ENCODE data around the gene ZNRD2. TPM values are rescaled to one million over a fixed set of nuclear protein-coding genes. Genes with fewer than 3 reads are reported as not detected.

Gene ZNRD2
- total RNA-seq, 1 experiment from 2014 or later: 61.2 TPM

DNA sequence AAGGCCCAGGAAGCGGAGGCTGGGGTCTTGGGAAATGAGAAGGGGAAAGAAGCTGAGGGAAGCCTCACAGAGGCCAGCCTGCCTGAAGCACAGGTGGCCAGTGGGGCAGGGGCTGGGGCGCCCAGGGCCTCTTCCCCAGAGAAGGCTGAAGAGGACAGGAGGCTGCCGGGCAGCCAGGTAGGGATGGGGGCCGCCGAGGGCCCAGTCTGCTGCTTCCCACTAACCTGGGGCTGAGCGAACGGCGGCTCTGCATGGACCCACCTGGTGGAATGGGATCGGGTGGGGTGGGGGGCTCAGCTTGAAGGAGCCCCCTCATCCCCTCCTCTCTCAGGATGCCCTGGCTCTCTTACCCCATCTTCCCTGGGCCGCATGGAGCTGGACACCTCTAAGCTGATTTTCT is 13.3 kb downstream of the ZNRD2 start:
- peaks cover 3% of the 10 kb centered on the region; the same call in 1 of the 2 replicates for H3K36me3 ChIP-seq (ENCODE audit: control insufficient read depth, insufficient read depth, low read length)
- ChIA-PET POLR2A (interaction anchor here (0.5 to 0.8 kb wide), 2 partner anchors 43 to 53 kb away, joined by 3 to 8 read pairs; no protein-coding TSS in a partner anchor), CTCF (no interaction called here)
- no peak for ATAC-seq
- H3K4me1 ChIP-seq (ENCODE audit: control insufficient read depth, insufficient read depth, low read length): peaks cover 16% of the 10 kb centered on the region
- H3K4me3 ChIP-seq (ENCODE audit: low read depth in 2 of 2, low read length in 2 of 2): no peak overlapping the region
- BruUV-seq (replicated peaks): no TSS peak
- H3K27ac ChIP-seq (ENCODE audit: low read length): no peak overlapping the region
- no peaks in the 10 kb centered on the region for H3K9me3 ChIP-seq (ENCODE audit: control insufficient read depth, insufficient read depth, low read depth, low read length)
- in situ Hi-C loops (cut with HindIII; ENCODE audit: low pct_unique_long_range_greater_than_20kb, low sequenced_read_pairs): no loop called here
- TF ChIP-seq, protein P1, sequence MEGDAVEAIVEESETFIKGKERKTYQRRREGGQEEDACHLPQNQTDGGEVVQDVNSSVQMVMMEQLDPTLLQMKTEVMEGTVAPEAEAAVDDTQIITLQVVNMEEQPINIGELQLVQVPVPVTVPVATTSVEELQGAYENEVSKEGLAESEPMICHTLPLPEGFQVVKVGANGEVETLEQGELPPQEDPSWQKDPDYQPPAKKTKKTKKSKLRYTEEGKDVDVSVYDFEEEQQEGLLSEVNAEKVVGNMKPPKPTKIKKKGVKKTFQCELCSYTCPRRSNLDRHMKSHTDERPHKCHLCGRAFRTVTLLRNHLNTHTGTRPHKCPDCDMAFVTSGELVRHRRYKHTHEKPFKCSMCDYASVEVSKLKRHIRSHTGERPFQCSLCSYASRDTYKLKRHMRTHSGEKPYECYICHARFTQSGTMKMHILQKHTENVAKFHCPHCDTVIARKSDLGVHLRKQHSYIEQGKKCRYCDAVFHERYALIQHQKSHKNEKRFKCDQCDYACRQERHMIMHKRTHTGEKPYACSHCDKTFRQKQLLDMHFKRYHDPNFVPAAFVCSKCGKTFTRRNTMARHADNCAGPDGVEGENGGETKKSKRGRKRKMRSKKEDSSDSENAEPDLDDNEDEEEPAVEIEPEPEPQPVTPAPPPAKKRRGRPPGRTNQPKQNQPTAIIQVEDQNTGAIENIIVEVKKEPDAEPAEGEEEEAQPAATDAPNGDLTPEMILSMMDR (IDR thresholded peaks at IDR 0.05): no peak
- TF ChIP-seq SIN3A (IDR thresholded peaks at IDR 0.05; ENCODE audit: borderline replicate concordance, insufficient read depth, low read depth, low read length): no peak
- TF ChIP-seq, protein P2, sequence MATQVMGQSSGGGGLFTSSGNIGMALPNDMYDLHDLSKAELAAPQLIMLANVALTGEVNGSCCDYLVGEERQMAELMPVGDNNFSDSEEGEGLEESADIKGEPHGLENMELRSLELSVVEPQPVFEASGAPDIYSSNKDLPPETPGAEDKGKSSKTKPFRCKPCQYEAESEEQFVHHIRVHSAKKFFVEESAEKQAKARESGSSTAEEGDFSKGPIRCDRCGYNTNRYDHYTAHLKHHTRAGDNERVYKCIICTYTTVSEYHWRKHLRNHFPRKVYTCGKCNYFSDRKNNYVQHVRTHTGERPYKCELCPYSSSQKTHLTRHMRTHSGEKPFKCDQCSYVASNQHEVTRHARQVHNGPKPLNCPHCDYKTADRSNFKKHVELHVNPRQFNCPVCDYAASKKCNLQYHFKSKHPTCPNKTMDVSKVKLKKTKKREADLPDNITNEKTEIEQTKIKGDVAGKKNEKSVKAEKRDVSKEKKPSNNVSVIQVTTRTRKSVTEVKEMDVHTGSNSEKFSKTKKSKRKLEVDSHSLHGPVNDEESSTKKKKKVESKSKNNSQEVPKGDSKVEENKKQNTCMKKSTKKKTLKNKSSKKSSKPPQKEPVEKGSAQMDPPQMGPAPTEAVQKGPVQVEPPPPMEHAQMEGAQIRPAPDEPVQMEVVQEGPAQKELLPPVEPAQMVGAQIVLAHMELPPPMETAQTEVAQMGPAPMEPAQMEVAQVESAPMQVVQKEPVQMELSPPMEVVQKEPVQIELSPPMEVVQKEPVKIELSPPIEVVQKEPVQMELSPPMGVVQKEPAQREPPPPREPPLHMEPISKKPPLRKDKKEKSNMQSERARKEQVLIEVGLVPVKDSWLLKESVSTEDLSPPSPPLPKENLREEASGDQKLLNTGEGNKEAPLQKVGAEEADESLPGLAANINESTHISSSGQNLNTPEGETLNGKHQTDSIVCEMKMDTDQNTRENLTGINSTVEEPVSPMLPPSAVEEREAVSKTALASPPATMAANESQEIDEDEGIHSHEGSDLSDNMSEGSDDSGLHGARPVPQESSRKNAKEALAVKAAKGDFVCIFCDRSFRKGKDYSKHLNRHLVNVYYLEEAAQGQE (IDR thresholded peaks at IDR 0.05; ENCODE audit: insufficient read depth in 1 of 2, low read depth in 2 of 2, low read length in 1 of 2): no peak
- TF ChIP-seq POLR2AphosphoS5 (IDR thresholded peaks at IDR 0.05; ENCODE audit: low read depth, low read length): no peak
- TF ChIP-seq TCF7L2 (IDR thresholded peaks at IDR 0.05; ENCODE audit: low read depth, low read length): no peak
- intact Hi-C loops (cut with micrococcal nuclease; ENCODE audit: unreplicated experiment): no loop called here
- no peak for DNase-seq (ENCODE audit: low read depth, low spot score)
- H3K27me3 ChIP-seq (ENCODE audit: control insufficient read depth, insufficient read depth, low read length): no peaks in the 10 kb centered on the region

DNA sequence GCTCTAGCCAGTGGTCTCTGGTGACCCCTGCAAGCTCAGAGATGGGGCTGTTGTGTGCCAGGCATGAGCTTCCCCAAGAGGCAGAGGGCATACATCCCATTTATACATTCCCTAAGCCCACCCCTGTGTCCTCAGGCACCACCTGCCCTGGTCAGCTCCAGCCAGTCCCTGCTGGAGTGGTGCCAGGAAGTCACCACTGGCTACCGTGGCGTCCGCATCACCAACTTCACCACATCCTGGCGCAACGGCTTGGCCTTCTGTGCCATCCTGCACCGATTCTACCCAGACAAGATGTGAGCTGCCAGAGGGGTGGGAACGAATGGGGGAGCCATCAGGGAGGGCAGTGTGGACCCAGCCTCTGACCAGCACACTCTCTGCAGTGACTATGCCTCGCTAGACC is 13.8 kb downstream of the ZNRD2 start:
- DNase-seq (ENCODE audit: low read depth, low spot score) (no peak), ATAC-seq (no peak)
- no peaks in the 10 kb centered on the region for H3K9me3 ChIP-seq (ENCODE audit: control insufficient read depth, insufficient read depth, low read depth, low read length)
- H3K27ac ChIP-seq (ENCODE audit: low read length): no peak overlapping the region
- peaks cover 17% of the 10 kb centered on the region for H3K4me1 ChIP-seq (ENCODE audit: control insufficient read depth, insufficient read depth, low read length)
- in situ Hi-C loops (cut with HindIII; ENCODE audit: low pct_unique_long_range_greater_than_20kb, low sequenced_read_pairs) (no loop called here), intact Hi-C loops (cut with micrococcal nuclease; ENCODE audit: unreplicated experiment) (no loop called here)
- POLR2A ChIA-PET: no interaction called here
- CTCF ChIA-PET: no interaction called here
- no TSS peak for BruUV-seq (replicated peaks)
- TF ChIP-seq POLR2AphosphoS5 (IDR thresholded peaks at IDR 0.05; ENCODE audit: low read depth, low read length): 0 out of 2 replicates have a peak, but pooled peaks have one; percentile 10
- no peak for TF ChIP-seq SIN3A (IDR thresholded peaks at IDR 0.05; ENCODE audit: borderline replicate concordance, insufficient read depth, low read depth, low read length)
- TF ChIP-seq TCF7L2 (IDR thresholded peaks at IDR 0.05; ENCODE audit: low read depth, low read length): no peak
- TF ChIP-seq, protein P1 (IDR thresholded peaks at IDR 0.05): no peak
- H3K4me3 ChIP-seq (ENCODE audit: low read depth in 2 of 2, low read length in 2 of 2): no peak overlapping the region
- no peaks in the 10 kb centered on the region for H3K27me3 ChIP-seq (ENCODE audit: control insufficient read depth, insufficient read depth, low read length)
- H3K36me3 ChIP-seq (ENCODE audit: control insufficient read depth, insufficient read depth, low read length): peaks cover 3% of the 10 kb centered on the region; the same call in 1 of the 2 replicates
